GM23248 (cell line): ENCODE measurements around the gene SMYD3.

Experiments
- EZH2 ChIP-seq: fragments of 200-600 bp; sonication (generic); IDR thresholded peaks from 2 replicates; pipeline ENCODE4 v1.6.1; 2018; ENCODE audit warnings: antibody characterized with exemption, mild to moderate bottlenecking; ENCODE audit not compliant: insufficient read depth, poor library complexity, severe bottlenecking
- EZH2phosphoT487 ChIP-seq: fragments of 200-600 bp; sonication (generic); IDR thresholded peaks from 2 replicates; pipeline ENCODE4 v1.6.1; 2018; ENCODE audit warnings: antibody characterized with exemption, moderate library complexity, mild to moderate bottlenecking, low read depth; ENCODE audit not compliant: insufficient read depth

GRCh38 chr1:246000638-246001015 is 506.5 kb downstream of the SMYD3 start:
- TF ChIP-seq EZH2 (no peak), EZH2phosphoT487 (no peak)
